Measurements from ENCODE around the gene S1PR1. TPM values are rescaled to one million over a fixed set of nuclear protein-coding genes. Genes with fewer than 3 reads are reported as not detected.

Gene S1PR1
- total RNA-seq, 1 donor from 2014 or later = 18.3 TPM

DNA sequence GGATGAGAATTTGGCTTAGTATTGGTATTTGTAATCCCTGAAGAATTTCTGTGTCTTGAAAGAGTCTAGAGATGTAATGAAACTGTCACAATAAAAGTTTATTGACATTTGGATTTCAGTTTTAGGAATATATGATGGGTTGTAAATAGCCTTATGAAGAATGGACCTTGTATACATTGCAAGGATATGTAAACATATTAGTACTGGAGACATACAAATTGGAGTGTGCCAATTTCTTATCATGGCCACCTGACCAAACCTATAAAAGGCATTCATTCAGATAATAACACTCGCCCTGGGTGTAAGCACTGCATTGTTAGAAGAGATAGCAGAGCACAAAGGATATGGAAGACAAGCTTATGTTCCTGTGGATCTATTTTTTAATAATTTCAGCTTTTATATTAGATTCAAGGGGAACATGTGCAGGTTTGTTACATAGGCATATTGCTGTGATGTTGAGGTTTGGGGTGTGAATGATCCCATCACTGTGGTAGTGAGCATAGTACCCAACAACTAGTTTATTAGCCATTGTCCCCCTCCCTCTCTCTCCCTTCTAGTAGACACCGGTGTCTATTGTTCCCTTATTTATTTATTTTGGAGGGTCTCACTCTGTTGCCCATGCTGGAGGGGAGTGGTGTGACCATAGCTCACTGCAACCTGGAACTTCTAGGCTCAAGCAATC is 8.6 kb downstream of the S1PR1 start:
- no peak overlapping the region for H3K27ac Mint-ChIP-seq
- DNase-seq (ENCODE audit: extremely low spot score, unreplicated experiment) = no peak
- H3K4me1 Mint-ChIP-seq (ENCODE audit: unreplicated experiment) = no peaks in the 10 kb centered on the region
- TF ChIP-seq, protein P1, sequence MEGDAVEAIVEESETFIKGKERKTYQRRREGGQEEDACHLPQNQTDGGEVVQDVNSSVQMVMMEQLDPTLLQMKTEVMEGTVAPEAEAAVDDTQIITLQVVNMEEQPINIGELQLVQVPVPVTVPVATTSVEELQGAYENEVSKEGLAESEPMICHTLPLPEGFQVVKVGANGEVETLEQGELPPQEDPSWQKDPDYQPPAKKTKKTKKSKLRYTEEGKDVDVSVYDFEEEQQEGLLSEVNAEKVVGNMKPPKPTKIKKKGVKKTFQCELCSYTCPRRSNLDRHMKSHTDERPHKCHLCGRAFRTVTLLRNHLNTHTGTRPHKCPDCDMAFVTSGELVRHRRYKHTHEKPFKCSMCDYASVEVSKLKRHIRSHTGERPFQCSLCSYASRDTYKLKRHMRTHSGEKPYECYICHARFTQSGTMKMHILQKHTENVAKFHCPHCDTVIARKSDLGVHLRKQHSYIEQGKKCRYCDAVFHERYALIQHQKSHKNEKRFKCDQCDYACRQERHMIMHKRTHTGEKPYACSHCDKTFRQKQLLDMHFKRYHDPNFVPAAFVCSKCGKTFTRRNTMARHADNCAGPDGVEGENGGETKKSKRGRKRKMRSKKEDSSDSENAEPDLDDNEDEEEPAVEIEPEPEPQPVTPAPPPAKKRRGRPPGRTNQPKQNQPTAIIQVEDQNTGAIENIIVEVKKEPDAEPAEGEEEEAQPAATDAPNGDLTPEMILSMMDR (conservative IDR thresholded peaks at IDR 0.05) = no peak
- no peaks in the 10 kb centered on the region for H3K9me3 Mint-ChIP-seq
- peaks cover 4% of the 10 kb centered on the region for H3K36me3 Mint-ChIP-seq
- H3K4me3 Mint-ChIP-seq = no peak overlapping the region
- H3K27me3 Mint-ChIP-seq = peaks cover 23% of the 10 kb centered on the region

DNA sequence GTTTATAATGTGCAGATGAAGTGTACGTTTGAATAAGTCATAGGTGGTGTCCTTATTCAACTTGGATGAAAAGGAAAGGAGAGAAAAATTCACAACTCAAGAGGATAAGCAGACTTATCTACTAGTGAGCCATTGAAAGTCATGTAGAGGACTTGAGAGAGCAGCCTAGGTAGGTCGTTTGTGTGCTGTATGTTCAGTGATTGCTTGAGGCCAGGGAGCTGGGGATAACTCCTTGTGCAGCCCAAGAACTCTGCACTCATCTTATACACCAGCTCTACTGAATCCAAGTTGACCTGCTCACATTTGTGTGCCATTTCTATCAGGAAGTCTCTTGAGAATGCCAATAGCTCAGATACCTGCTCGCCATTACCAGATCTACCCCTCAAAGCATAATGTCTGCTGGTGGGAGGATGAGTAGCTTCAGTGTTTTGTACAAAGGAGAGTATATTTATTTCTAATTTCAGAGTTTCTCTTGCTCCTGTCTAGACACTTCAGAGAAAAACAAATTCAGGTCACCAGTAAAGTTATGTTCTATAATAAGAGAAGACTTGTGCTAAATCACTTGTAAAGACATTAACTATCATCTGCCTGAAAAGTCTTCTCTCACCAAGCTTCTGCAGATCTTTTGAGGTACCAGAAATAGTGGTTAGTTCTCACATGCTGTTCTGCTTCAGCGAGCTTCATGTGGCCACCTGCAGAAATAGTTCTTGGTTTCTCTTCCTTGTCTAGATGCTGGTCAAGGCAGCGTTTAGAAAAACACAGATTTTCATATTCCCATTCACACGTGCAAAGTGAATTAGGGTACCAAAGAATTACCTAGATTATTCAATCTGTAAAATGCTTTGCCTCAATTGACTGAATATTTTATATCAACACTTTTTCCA is 10.8 kb downstream of the S1PR1 start:
- peaks cover 20% of the 10 kb centered on the region for H3K27me3 Mint-ChIP-seq
- no peak for DNase-seq (ENCODE audit: extremely low spot score, unreplicated experiment)
- H3K4me3 Mint-ChIP-seq = no peak overlapping the region
- H3K4me1 Mint-ChIP-seq (ENCODE audit: unreplicated experiment) = no peaks in the 10 kb centered on the region
- H3K27ac Mint-ChIP-seq = no peak overlapping the region
- no peaks in the 10 kb centered on the region for H3K9me3 Mint-ChIP-seq
- TF ChIP-seq, protein P1 (conservative IDR thresholded peaks at IDR 0.05) = no peak
- no peaks in the 10 kb centered on the region for H3K36me3 Mint-ChIP-seq

DNA sequence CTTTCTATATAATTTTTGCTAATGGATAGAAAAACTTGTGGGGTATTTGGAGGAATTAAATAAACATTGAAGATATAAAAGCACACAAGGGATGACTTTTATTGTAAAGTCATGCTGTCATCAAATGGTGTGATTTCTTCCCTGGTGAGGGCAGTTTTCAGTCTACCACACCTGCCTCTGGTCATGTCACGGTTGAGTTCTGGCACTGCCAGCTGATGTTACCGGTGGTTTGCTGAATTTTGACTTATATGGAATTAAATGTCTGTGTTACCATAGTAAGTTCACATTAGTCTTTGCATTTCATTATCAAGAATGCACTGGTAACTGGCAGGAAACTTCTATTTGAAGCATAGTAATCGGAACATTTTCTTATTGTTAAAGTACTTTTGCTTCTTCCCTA is 13.4 kb downstream of the S1PR1 start:
- H3K9me3 Mint-ChIP-seq = no peaks in the 10 kb centered on the region
- peaks cover 18% of the 10 kb centered on the region for H3K27me3 Mint-ChIP-seq
- H3K4me1 Mint-ChIP-seq (ENCODE audit: unreplicated experiment) = no peaks in the 10 kb centered on the region
- TF ChIP-seq, protein P1 (conservative IDR thresholded peaks at IDR 0.05) = no peak
- no peak overlapping the region for H3K27ac Mint-ChIP-seq
- H3K36me3 Mint-ChIP-seq = no peaks in the 10 kb centered on the region
- H3K4me3 Mint-ChIP-seq = no peak overlapping the region
- no peak for DNase-seq (ENCODE audit: extremely low spot score, unreplicated experiment)

DNA sequence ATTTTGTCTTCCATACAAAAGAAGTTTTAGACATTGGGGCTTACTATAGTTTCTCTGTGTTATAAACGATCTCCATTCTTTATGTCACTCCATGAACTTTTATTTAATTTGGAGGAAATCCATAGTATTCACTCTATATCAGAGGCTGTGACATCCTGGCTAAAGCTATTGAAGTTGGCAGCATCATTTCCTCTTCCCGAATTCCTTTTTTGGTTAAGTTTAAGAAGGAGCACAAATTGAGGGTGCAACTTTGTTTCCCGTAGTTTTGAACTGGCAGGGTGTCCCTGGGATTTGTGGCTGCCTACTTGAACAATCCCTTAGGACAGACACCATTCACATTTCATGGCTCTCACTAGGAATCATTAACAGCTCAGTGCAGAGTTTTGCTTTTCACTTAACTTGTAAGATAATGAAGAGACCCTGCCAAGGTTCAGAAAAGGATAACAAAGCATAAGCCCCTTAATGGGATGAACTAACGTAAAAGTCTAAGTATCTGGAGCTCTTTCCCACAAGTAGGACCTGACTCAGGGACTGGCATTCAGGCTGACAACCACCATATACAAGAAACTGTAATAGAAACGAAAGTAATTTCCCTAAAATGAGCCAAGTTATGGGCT is 13.9 kb downstream of the S1PR1 start:
- Mint-ChIP-seq H3K4me3 (no peak overlapping the region), H3K27ac (no peak overlapping the region), H3K36me3 (no peaks in the 10 kb centered on the region), H3K9me3 (no peaks in the 10 kb centered on the region), H3K27me3 (peaks cover 15% of the 10 kb centered on the region), H3K4me1 (ENCODE audit: unreplicated experiment) (no peaks in the 10 kb centered on the region)
- DNase-seq (ENCODE audit: extremely low spot score, unreplicated experiment) = no peak
- TF ChIP-seq, protein P1 (conservative IDR thresholded peaks at IDR 0.05) = no peak

DNA sequence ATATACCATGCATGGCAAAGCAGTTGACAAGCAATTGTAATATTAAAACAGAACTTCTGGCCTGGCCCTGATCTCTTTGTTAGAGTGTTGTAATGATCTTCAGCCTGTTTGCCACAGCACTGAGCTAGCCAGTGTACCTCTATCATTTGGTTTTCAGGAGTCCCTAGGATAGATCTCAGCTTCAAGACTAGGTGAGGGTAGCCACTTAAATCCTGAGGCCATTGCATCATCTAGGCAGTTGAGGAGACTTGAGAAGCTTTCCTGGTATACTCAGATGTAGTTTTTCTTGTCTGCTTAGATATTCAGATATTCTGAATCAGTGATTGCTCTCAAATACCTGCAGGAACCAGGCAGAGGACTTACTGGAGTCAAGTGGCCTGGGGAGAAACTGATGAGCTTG is 14.7 kb downstream of the S1PR1 start:
- Mint-ChIP-seq H3K27ac (no peak overlapping the region), H3K4me1 (ENCODE audit: unreplicated experiment) (no peaks in the 10 kb centered on the region), H3K4me3 (no peak overlapping the region), H3K36me3 (no peaks in the 10 kb centered on the region), H3K27me3 (peaks cover 11% of the 10 kb centered on the region), H3K9me3 (no peaks in the 10 kb centered on the region)
- DNase-seq (ENCODE audit: extremely low spot score, unreplicated experiment) = no peak
- TF ChIP-seq, protein P1 (conservative IDR thresholded peaks at IDR 0.05) = no peak

Data from type B pancreatic cell (in vitro differentiated cells).